Right lung (tissue), 5 donors: ENCODE results near the gene BAZ1A. TPM values are rescaled to one million over a fixed set of nuclear protein-coding genes. Genes with fewer than 3 reads are reported as not detected.

ENCODE experiments used
- DNase-seq, 2 donors: peaks; one replicate each; pipeline ENCODE4 v3.0.0-alpha.2; 2013
- polyA plus RNA-seq, 5 donors: library from polyadenylated mRNA; unstranded; fragments of 120-200 nt; gene quantifications; one replicate each; pipeline versions ENCODE4 v1.2.1 to v1.2.3, GENCODE V29; 2013; ENCODE audit warnings: inconsistent platforms in 1 of 5, low replicate concordance in 1 of 5; ENCODE audit not compliant: insufficient read length in 5 of 5, insufficient read depth in 1 of 5

Gene BAZ1A
- polyA plus RNA-seq, 5 donors = 28.0 to 40.6 (median 36.7) TPM

- peak in 1 of 2 donors; percentile 50 for DNase-seq
Measured at GRCh38 chr14:34722723-34723545, 152.2 kb downstream of the BAZ1A start.

GRCh38 chr14:34721129-34721528 lies 154.0 kb downstream of the BAZ1A start:
- DNase-seq = no peak

DNA sequence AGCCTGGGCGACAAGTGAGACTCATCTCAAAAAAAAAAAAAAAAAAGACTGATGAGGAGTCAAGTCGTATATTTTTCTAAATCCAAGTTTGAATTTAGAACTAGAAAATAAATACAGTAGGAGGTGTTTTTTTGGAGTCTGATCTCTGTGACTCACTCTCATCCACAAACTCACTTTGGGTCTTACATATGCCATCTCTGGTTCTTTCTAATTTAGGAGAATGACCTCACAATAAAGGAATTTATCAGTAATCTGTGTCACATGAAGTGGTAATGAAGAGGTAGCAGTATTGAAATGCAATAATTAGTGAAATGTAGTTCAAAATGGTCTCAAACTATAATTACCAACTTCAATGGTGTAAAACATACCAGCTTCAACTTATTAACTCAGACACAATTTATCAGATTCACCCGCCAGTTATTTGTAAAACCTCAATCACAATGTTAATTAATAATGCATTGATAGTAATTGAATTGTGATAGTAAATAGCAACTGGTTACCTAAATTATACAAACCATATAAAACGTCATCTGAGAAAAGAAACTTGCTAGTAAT lies 156.3 kb downstream of the BAZ1A start:
- no peak for DNase-seq

GRCh38 chr14:34715127-34715863 lies 159.9 kb downstream of the BAZ1A start:
- DNase-seq = no peak

- peak; percentile 70 to 71 for DNase-seq
Measured at GRCh38 chr14:34714320-34715126, 160.6 kb downstream of the BAZ1A start, which contains the start of gene CFL2. Gene CFL2 (minus strand): TSS chr14:34714593. CDS start chr14:34714540, 53 bp downstream.

- DNase-seq = peak; percentile 40 to 53
Measured at GRCh38 chr14:34713681-34714319, 161.4 kb downstream of the BAZ1A start.

GRCh38 chr14:34713122-34713680 lies 162.0 kb downstream of the BAZ1A start:
- DNase-seq = no peak

GRCh38 chr14:34711796-34712712 lies 163.1 kb downstream of the BAZ1A start:
- DNase-seq = no peak

- no peak for DNase-seq
Measured at GRCh38 chr14:34711169-34711568, 164.0 kb downstream of the BAZ1A start.

- DNase-seq = no peak
Measured at GRCh38 chr14:34710744-34711143, 164.4 kb downstream of the BAZ1A start.

GRCh38 chr14:34710006-34710405 lies 165.2 kb downstream of the BAZ1A start:
- no peak for DNase-seq

GRCh38 chr14:34707722-34708121 lies 167.4 kb downstream of the BAZ1A start:
- DNase-seq = no peak

Other genes starting within 250 kb of the BAZ1A start
- 100 to 1,000 TPM in 3 of 5 donors, 10 to 100 TPM in 2; 87.1 to 130 (median 114) TPM for gene SNX6, start 245.2 kb downstream of the BAZ1A start, polyA plus RNA-seq
- 10 to 100 TPM; 43.7 to 56.5 (median 49.8) TPM for gene CFL2, start 160.8 kb downstream of the BAZ1A start, polyA plus RNA-seq
- 10 to 100 TPM; 58.4 to 79.8 (median 73.0) TPM for gene SRP54, start 107.6 kb upstream of the BAZ1A start, polyA plus RNA-seq
- 10 to 100 TPM; 44.0 to 53.3 (median 48.3) TPM for gene FAM177A1, start 170.9 kb upstream of the BAZ1A start, polyA plus RNA-seq
- 10 to 100 TPM; 44.1 to 58.2 (median 47.6) TPM for gene PPP2R3C, start 246.6 kb upstream of the BAZ1A start, polyA plus RNA-seq
- gene PRORP, start 247.2 kb upstream of the BAZ1A start, polyA plus RNA-seq = 10 to 100 TPM; 26.8 to 32.0 (median 31.0) TPM